GM12878 (cell line): ENCODE data around the gene SLC43A1. TPM values are rescaled to one million over a fixed set of nuclear protein-coding genes. Genes with fewer than 3 reads are reported as not detected.

Experiments
- ATAC-seq: fragments of 200-7000 bp; cut with Tn5 transposase; 3 replicates; pipeline ENCODE4 v1.9.1; 2020; ENCODE audit warnings: mild to moderate bottlenecking, moderate library complexity
- BruUV-seq: library from RNA; stranded (reverse); fragments of 400-500 nt; replicated peaks from 2 replicates; lab custom pipeline; 2021; lab: Mats Ljungman, UMichigan
- CTCF ChIA-PET: fragments of 300-600 bp; sonication (Branson Sonifier 250); formaldehyde crosslinking; extraction: SDS; loops from one replicate; lab custom pipeline; 2021; ENCODE audit warnings: inconsistent platforms; lab: Yijun Ruan, JAX
- POLR2A ChIA-PET: fragments of 350-600 bp; formaldehyde crosslinking; extraction: SDS; loops from one replicate; lab custom pipeline; 2021; ENCODE audit warnings: inconsistent platforms; lab: Charles Lee
- RAD21 ChIA-PET: fragments of 300-600 bp; sonication (Branson Sonifier 250); formaldehyde crosslinking; loops from one replicate; lab custom pipeline; 2023; ENCODE audit warnings: antibody characterized with exemption; ENCODE audit not compliant: unreplicated experiment; lab: Charles Lee
- SMC1A ChIA-PET: fragments of 300-600 bp; sonication (Branson Sonifier 250); formaldehyde crosslinking; loops from one replicate; lab custom pipeline; 2023; ENCODE audit not compliant: unreplicated experiment, uncharacterized antibody; lab: Charles Lee
- DNase-seq: peaks from one replicate; pipeline ENCODE4 v3.0.0-alpha.2; 2011; ENCODE audit warnings: low read depth, low spot score
- FAIRE-seq: peaks from 3 replicates; lab custom pipeline; 2011; peaks lifted over from hg19 to GRCh38; lab: Jason Lieb, UNC
- H2AFZ ChIP-seq: 2 replicates; pipeline ENCODE4 v1.6.0; 2011; ENCODE audit warnings: low read depth, low read length, control low read depth; ENCODE audit not compliant: control insufficient read depth
- H3K27ac ChIP-seq: 2 replicates; pipeline ENCODE4 v1.5.1; 2011; ENCODE audit warnings: control low read depth; ENCODE audit not compliant: control insufficient read depth, insufficient read depth
- H3K27me3 ChIP-seq, 2 experiments: replicated peaks in 1 of 2; 2 replicates each; pipeline versions ENCODE4 v1.6.0 to v1.6.1; 2011; ENCODE audit warnings: low read length in 1 of 2; ENCODE audit not compliant: control insufficient read depth in 2 of 2, insufficient read depth in 2 of 2
- H3K36me3 ChIP-seq, 2 experiments: 2 replicates each; pipeline ENCODE4 v1.5.1; 2011; ENCODE audit warnings: low read length in 1 of 2; ENCODE audit not compliant: control insufficient read depth in 2 of 2, insufficient read depth in 2 of 2
- H3K4me1 ChIP-seq: 2 replicates; pipeline ENCODE4 v1.6.1; 2011; ENCODE audit warnings: mild to moderate bottlenecking, low read length, moderate library complexity, mixed read lengths; ENCODE audit not compliant: control insufficient read depth, insufficient read depth
- H3K4me2 ChIP-seq: 2 replicates; pipeline ENCODE4 v1.6.0; 2011; ENCODE audit warnings: control low read depth; ENCODE audit not compliant: control insufficient read depth, insufficient read depth
- H3K4me3 ChIP-seq: fragments of 200-600 bp; sonication (generic); 2 replicates; pipeline ENCODE4 v1.5.1; 2016
- H3K79me2 ChIP-seq: 2 replicates; pipeline ENCODE4 v1.6.0; 2011; ENCODE audit warnings: low read length; ENCODE audit not compliant: control insufficient read depth, insufficient read depth
- H3K9ac ChIP-seq: 2 replicates; pipeline ENCODE4 v1.8.0; 2011; ENCODE audit warnings: low read length, control low read depth, mixed read lengths; ENCODE audit not compliant: control insufficient read depth, insufficient read depth
- H3K9me3 ChIP-seq: replicated peaks from 3 replicates; pipeline ENCODE4 v1.5.1; 2011; ENCODE audit warnings: mild to moderate bottlenecking, low read length; ENCODE audit not compliant: control insufficient read depth, insufficient read depth
- H4K20me1 ChIP-seq: 2 replicates; pipeline ENCODE4 v1.6.0; 2011; ENCODE audit not compliant: control insufficient read depth, insufficient read depth
- BMI1 ChIP-seq: fragments of 450-650 bp; IDR thresholded peaks from 2 replicates; pipeline ENCODE4 v1.6.1; 2016; ENCODE audit warnings: mild to moderate bottlenecking, moderate library complexity, borderline replicate concordance
- CHD1 ChIP-seq: IDR thresholded peaks from 2 replicates; pipeline ENCODE4 v1.6.1; 2012; ENCODE audit warnings: low read depth, low read length, improper control_type of control experiment
- EED ChIP-seq: sonication (generic); IDR thresholded peaks from 2 replicates; pipeline ENCODE4 v1.6.1; 2016; ENCODE audit warnings: antibody characterized with exemption, low read depth
- EP300 ChIP-seq, 2 experiments: fragments of 150-350 bp in 1 of 2; IDR thresholded peaks; 2 replicates each; pipeline ENCODE4 v1.6.1; 2011 to 2012; ENCODE audit warnings: low read depth in 2 of 2, low read length in 2 of 2, borderline replicate concordance in 1 of 2, improper control_type of control experiment in 1 of 2, inconsistent platforms in 1 of 2; ENCODE audit not compliant: control insufficient read depth in 1 of 2
- HDAC2 ChIP-seq: fragments of 200-600 bp; sonication (generic); IDR thresholded peaks from 2 replicates; pipeline ENCODE4 v1.6.1; 2017
- MYC ChIP-seq: IDR thresholded peaks from 2 replicates; pipeline ENCODE4 v1.6.1; 2011; ENCODE audit warnings: mild to moderate bottlenecking, low read length, moderate library complexity, inconsistent platforms; ENCODE audit not compliant: insufficient read depth, insufficient replicate concordance, insufficient read length, severe bottlenecking
- NFIC ChIP-seq: IDR thresholded peaks from 2 replicates; pipeline ENCODE4 v1.6.1; 2012; ENCODE audit warnings: low read depth, mild to moderate bottlenecking, inconsistent platforms, low read length, moderate library complexity
- PML ChIP-seq: IDR thresholded peaks from 2 replicates; pipeline ENCODE4 v1.6.1; 2012; ENCODE audit warnings: low read length, inconsistent platforms
- RBBP5 ChIP-seq: fragments of 200-600 bp; sonication (generic); conservative IDR thresholded peaks from 2 replicates; pipeline ENCODE4 v1.6.1; 2016
- RUNX3 ChIP-seq: IDR thresholded peaks from 2 replicates; pipeline ENCODE4 v1.6.1; 2012; ENCODE audit warnings: low read length, inconsistent platforms
- STAT3 ChIP-seq: IDR thresholded peaks from 2 replicates; pipeline ENCODE4 v1.6.1; 2011; ENCODE audit warnings: low read depth, low read length, improper control_type of control experiment
- TARDBP ChIP-seq: IDR thresholded peaks from 2 replicates; pipeline ENCODE4 v1.6.1; 2016; ENCODE audit warnings: borderline replicate concordance
- ZNF24 ChIP-seq: fragments of 450-650 bp; IDR thresholded peaks from 2 replicates; pipeline ENCODE4 v1.6.1; 2017; ENCODE audit warnings: antibody characterized with exemption, mild to moderate bottlenecking
- WGBS: methylation state at CpG from one replicate; pipeline ENCODE4 v1.1.6; 2016; ENCODE audit warnings: low lambda C conversion rate; ENCODE audit not compliant: insufficient replicate concordance, insufficient coverage; ENCODE audit errors: missing lambda C conversion rate; 5-methylcytosine and 5-hydroxymethylcytosine counted together
- in situ Hi-C: fragments of 300-500 bp; cut with MboI; formaldehyde crosslinking; loops from 9 replicates; pipeline ENCODE4 v1.14.3; 2018; ENCODE audit warnings: mixed read lengths
- intact Hi-C: fragments of 100-400 bp; cut with micrococcal nuclease; formaldehyde crosslinking; loops from one replicate; pipeline ENCODE4 v1.14.2; 2022; ENCODE audit not compliant: unreplicated experiment
- polyA plus RNA-seq, 11 experiments: library from polyadenylated mRNA; depleted of rRNA in 4 of 11; unstranded in 6 of 11; stranded (reverse) in 5 of 11; fragments of >200 nt; fragmentation: Nextera tagmentation in 4 of 11; fragmentation: Illumina TruSeq in 1 of 11; extraction: Ambion mirVana in 4 of 11; extraction: Trizol in 1 of 11; gene quantifications; 1 replicate in 1 of 11; 2 replicates in 10 of 11; pipeline versions ENCODE4 v1.2.1 to v1.2.3, GENCODE V29; 2011 to 2016; ENCODE audit warnings: inconsistent platforms in 2 of 11, missing spikeins in 2 of 11, low read depth in 1 of 11
- total RNA-seq, 4 experiments: library from RNA; depleted of rRNA in 3 of 4; stranded (reverse); fragments of >200 nt in 3 of 4; fragmentation: Illumina TruSeq in 1 of 4; extraction: Trizol in 1 of 4; gene quantifications; 2 replicates each; pipeline versions ENCODE4 v1.2.1 to v1.2.3, GENCODE V29; 2013 to 2021
- TF ChIP-seq, protein P1 (sequence below), 3 experiments: IDR thresholded peaks in 2 of 3; conservative IDR thresholded peaks in 1 of 3; 2 replicates each; pipeline ENCODE4 v1.5.1; 2011; ENCODE audit warnings: low read depth in 3 of 3, low read length in 3 of 3, mild to moderate bottlenecking in 3 of 3, control low read depth in 2 of 3, moderate library complexity in 2 of 3, inconsistent platforms in 1 of 3, mixed read lengths in 1 of 3; ENCODE audit not compliant: control insufficient read depth in 2 of 3, insufficient read depth in 1 of 3; ENCODE audit errors: extremely low read depth in 1 of 3
- TF ChIP-seq, protein P2 (sequence below): IDR thresholded peaks from 2 replicates; pipeline ENCODE4 v1.6.1; 2012; ENCODE audit warnings: improper control_type of control experiment, low read depth, low read length; ENCODE audit not compliant: insufficient replicate concordance
- TF ChIP-seq, protein P3 (sequence below): IDR thresholded peaks from 2 replicates; pipeline ENCODE4 v1.6.1; 2011; ENCODE audit warnings: borderline replicate concordance, low read depth, mild to moderate bottlenecking, moderate library complexity, mixed read lengths, low read length; ENCODE audit not compliant: insufficient read depth; ENCODE audit errors: extremely low read length

Gene SLC43A1
- total and polyA plus RNA-seq, 10 of the 15 experiments (the other 5 are each of a cell fraction or from before 2014, with no cell fraction given): 1.0 to 17.8 (median 12.6) TPM

DNA sequence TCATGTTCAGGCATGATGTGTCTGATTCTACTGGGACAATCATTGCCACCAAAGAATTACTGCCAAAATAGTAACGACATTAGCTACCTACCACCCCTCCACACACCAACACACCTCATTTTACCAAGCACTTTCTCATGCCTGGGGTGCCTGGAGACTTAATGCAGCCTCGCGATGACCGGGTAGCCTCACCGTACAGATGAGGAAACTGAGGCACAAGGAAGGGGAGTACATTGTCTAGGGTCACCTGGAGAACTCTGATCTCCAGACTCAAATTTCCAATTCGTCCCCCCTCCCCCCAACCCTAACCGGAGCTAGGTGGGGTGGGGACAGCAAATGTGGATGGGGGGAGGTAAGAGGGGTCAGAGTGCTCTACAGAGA, 57.9 kb downstream of the SLC43A1 start:
- no TSS peak for BruUV-seq
- Histone ChIP-seq H3K36me3 (no peaks in the 10 kb centered on the region), H3K79me2 (no peaks in the 10 kb centered on the region), H3K4me1 (peaks cover 20% of the 10 kb centered on the region), H3K4me3 (no peak overlapping the region), H3K9me3 (no peaks in the 10 kb centered on the region), H3K27ac (no peak overlapping the region), H2AFZ (peak overlapping the region; percentile 23; the same call in 1 of the 2 replicates), H3K27me3 (peaks cover 5 to 9% of the 10 kb centered on the region in 2 experiments), H3K4me2 (peak overlapping the region; percentile 92), H3K9ac (no peak overlapping the region)
- ChIA-PET POLR2A (interaction anchor here (0.6 to 1.2 kb wide), 5 partner anchors 23 to 130 kb away, joined by 3 to 5 read pairs (median 4); no protein-coding TSS in a partner anchor), RAD21 (interaction anchor here (0.6 to 3.8 kb wide), 28 partner anchors 9 to 187 kb away, joined by 3 to 79 read pairs (median 6); partner anchors contain the start of gene SLC43A1), SMC1A (interaction anchor here (0.6 to 5.1 kb wide), 21 partner anchors 9 to 185 kb away, joined by 3 to 95 read pairs (median 5); partner anchors contain the start of genes SLC43A1, TIMM10 and TNKS1BP1), CTCF (interaction anchor here (0.6 to 9.4 kb wide), 46 partner anchors 8 to 899 kb away, joined by 3 to 321 read pairs (median 6); partner anchors contain the start of genes CLP1, SLC43A1, SSRP1 and TIMM10)
- in situ Hi-C loops: no loop called here
- ATAC-seq: peak; percentile 48
- WGBS: 2% methylated on average over 7 of the region's 7 CpGs
- no peak for FAIRE-seq
- TF ChIP-seq EED: no peak
- TF ChIP-seq BMI1: no peak
- no peak for TF ChIP-seq ZNF24
- TF ChIP-seq MYC: no peak
- TF ChIP-seq HDAC2: no peak
- TF ChIP-seq CHD1: no peak
- TF ChIP-seq EP300 (IDR thresholded peaks at IDR 0.05; ENCODE audit: borderline replicate concordance in 1 of 2, control insufficient read depth in 1 of 2, low read depth in 2 of 2, low read length in 2 of 2): no peak
- TF ChIP-seq, protein P1, sequence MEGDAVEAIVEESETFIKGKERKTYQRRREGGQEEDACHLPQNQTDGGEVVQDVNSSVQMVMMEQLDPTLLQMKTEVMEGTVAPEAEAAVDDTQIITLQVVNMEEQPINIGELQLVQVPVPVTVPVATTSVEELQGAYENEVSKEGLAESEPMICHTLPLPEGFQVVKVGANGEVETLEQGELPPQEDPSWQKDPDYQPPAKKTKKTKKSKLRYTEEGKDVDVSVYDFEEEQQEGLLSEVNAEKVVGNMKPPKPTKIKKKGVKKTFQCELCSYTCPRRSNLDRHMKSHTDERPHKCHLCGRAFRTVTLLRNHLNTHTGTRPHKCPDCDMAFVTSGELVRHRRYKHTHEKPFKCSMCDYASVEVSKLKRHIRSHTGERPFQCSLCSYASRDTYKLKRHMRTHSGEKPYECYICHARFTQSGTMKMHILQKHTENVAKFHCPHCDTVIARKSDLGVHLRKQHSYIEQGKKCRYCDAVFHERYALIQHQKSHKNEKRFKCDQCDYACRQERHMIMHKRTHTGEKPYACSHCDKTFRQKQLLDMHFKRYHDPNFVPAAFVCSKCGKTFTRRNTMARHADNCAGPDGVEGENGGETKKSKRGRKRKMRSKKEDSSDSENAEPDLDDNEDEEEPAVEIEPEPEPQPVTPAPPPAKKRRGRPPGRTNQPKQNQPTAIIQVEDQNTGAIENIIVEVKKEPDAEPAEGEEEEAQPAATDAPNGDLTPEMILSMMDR (IDR thresholded peaks at IDR 0.05 in 2 of 3, conservative IDR thresholded peaks at IDR 0.05 in 1 of 3; ENCODE audit: control insufficient read depth in 2 of 3, extremely low read depth in 1 of 3, insufficient read depth in 1 of 3, low read depth in 3 of 3, low read length in 3 of 3): no peak
- TF ChIP-seq STAT3: no peak
- no peak for TF ChIP-seq TARDBP
- no peak for TF ChIP-seq RBBP5
- TF ChIP-seq, protein P2, sequence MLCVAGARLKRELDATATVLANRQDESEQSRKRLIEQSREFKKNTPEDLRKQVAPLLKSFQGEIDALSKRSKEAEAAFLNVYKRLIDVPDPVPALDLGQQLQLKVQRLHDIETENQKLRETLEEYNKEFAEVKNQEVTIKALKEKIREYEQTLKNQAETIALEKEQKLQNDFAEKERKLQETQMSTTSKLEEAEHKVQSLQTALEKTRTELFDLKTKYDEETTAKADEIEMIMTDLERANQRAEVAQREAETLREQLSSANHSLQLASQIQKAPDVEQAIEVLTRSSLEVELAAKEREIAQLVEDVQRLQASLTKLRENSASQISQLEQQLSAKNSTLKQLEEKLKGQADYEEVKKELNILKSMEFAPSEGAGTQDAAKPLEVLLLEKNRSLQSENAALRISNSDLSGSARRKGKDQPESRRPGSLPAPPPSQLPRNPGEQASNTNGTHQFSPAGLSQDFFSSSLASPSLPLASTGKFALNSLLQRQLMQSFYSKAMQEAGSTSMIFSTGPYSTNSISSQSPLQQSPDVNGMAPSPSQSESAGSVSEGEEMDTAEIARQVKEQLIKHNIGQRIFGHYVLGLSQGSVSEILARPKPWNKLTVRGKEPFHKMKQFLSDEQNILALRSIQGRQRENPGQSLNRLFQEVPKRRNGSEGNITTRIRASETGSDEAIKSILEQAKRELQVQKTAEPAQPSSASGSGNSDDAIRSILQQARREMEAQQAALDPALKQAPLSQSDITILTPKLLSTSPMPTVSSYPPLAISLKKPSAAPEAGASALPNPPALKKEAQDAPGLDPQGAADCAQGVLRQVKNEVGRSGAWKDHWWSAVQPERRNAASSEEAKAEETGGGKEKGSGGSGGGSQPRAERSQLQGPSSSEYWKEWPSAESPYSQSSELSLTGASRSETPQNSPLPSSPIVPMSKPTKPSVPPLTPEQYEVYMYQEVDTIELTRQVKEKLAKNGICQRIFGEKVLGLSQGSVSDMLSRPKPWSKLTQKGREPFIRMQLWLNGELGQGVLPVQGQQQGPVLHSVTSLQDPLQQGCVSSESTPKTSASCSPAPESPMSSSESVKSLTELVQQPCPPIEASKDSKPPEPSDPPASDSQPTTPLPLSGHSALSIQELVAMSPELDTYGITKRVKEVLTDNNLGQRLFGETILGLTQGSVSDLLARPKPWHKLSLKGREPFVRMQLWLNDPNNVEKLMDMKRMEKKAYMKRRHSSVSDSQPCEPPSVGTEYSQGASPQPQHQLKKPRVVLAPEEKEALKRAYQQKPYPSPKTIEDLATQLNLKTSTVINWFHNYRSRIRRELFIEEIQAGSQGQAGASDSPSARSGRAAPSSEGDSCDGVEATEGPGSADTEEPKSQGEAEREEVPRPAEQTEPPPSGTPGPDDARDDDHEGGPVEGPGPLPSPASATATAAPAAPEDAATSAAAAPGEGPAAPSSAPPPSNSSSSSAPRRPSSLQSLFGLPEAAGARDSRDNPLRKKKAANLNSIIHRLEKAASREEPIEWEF: no peak
- no peak for TF ChIP-seq PML
- no peak for TF ChIP-seq NFIC
- TF ChIP-seq, protein P3, sequence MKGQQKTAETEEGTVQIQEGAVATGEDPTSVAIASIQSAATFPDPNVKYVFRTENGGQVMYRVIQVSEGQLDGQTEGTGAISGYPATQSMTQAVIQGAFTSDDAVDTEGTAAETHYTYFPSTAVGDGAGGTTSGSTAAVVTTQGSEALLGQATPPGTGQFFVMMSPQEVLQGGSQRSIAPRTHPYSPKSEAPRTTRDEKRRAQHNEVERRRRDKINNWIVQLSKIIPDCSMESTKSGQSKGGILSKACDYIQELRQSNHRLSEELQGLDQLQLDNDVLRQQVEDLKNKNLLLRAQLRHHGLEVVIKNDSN: no peak
- no peak for TF ChIP-seq RUNX3
- TF ChIP-seq, all 136 proteins: peak for 0
- no peak for DNase-seq
- 0 out of 2 replicates have a peak, but pooled peaks cover 2% of the 10 kb centered on the region for H4K20me1 ChIP-seq
- intact Hi-C loops: loop anchor here (1.0 kb wide), 3 partner anchors 23 to 112 kb away; no protein-coding TSS in a partner anchor
